A549 (cell line): ENCODE measurements around the gene ACVRL1. TPM values are rescaled to one million over a fixed set of nuclear protein-coding genes. Genes with fewer than 3 reads are reported as not detected.

ENCODE experiments used
- ATAC-seq, 2 experiments: fragments of 200-7000 bp in 1 of 2; fragments of >200 bp in 1 of 2; cut with Nextera tagmentation in 1 of 2; cut with Tn5 transposase in 1 of 2; 3 replicates each; pipeline versions ENCODE4 v1.8.0 to v1.9.1; 2018 to 2020; ENCODE audit warnings: mild to moderate bottlenecking in 1 of 2, moderate library complexity in 1 of 2
- CTCF ChIA-PET: fragments of 300-600 bp; sonication (Branson Sonifier 250); formaldehyde crosslinking; extraction: SDS; loops from one replicate; lab custom pipeline; 2021; ENCODE audit warnings: antibody characterized with exemption, inconsistent platforms; lab: Yijun Ruan, JAX
- POLR2A ChIA-PET: fragments of 350-600 bp; formaldehyde crosslinking; extraction: SDS; loops from one replicate; lab custom pipeline; 2021; ENCODE audit warnings: antibody characterized with exemption, inconsistent platforms; lab: Yijun Ruan, JAX
- DNase-seq, 2 experiments: peaks; one replicate each; pipeline versions ENCODE4 v3.0.0 to v3.0.0-alpha.2; 2011 to 2016; ENCODE audit warnings: low read depth in 1 of 2, low spot score in 1 of 2
- FAIRE-seq: peaks from 2 replicates; lab custom pipeline; 2011; peaks lifted over from hg19 to GRCh38; lab: Jason Lieb, UNC
- H3K27ac ChIP-seq, 2 experiments: fragments of >200 bp; sonication (Bioruptor Twin); formaldehyde crosslinking; 3 replicates each; pipeline ENCODE4 v1.5.1; 2016 to 2017
- H3K4me1 ChIP-seq: fragments of >200 bp; sonication (Bioruptor Twin); formaldehyde crosslinking; 3 replicates; pipeline ENCODE4 v1.6.1; 2016
- H3K4me2 ChIP-seq: fragments of >200 bp; sonication (Bioruptor Twin); formaldehyde crosslinking; 3 replicates; pipeline ENCODE4 v1.6.1; 2016
- H3K4me3 ChIP-seq: fragments of >200 bp; sonication (Bioruptor Twin); formaldehyde crosslinking; 3 replicates; pipeline ENCODE4 v1.5.1; 2016
- H3K9me3 ChIP-seq: fragments of >200 bp; sonication (Bioruptor Twin); formaldehyde crosslinking; 3 replicates; pipeline ENCODE4 v1.6.1; 2016
- BHLHE40 ChIP-seq: IDR thresholded peaks from 2 replicates; pipeline ENCODE4 v1.6.1; 2012; ENCODE audit warnings: low read depth, low read length, inconsistent platforms
- CBX8 ChIP-seq: fragments of 200-600 bp; sonication (generic); IDR thresholded peaks from 2 replicates; pipeline ENCODE4 v1.6.1; 2016
- CHD4 ChIP-seq: fragments of 200-600 bp; sonication (generic); IDR thresholded peaks from 2 replicates; pipeline ENCODE4 v1.6.1; 2016; ENCODE audit warnings: antibody characterized with exemption, mild to moderate bottlenecking, borderline replicate concordance
- EHF ChIP-seq: fragments of 250-450 bp; sonication (Bioruptor Pico); IDR thresholded peaks from 2 replicates; pipeline ENCODE4 v1.5.0; 2020; ENCODE audit warnings: mild to moderate bottlenecking
- EHMT2 ChIP-seq: fragments of 200-600 bp; sonication (generic); IDR thresholded peaks from 2 replicates; pipeline ENCODE4 v1.6.1; 2016; ENCODE audit warnings: antibody characterized with exemption, low read depth, mild to moderate bottlenecking, moderate library complexity
- FOSL2 ChIP-seq, 2 experiments: fragments of 450-650 bp in 1 of 2; fragments of >200 bp in 1 of 2; sonication (Bioruptor Twin) in 1 of 2; formaldehyde crosslinking; IDR thresholded peaks; 2 replicates each; pipeline versions ENCODE4 v1.5.0 to v1.6.1; 2016 to 2020; ENCODE audit warnings: mild to moderate bottlenecking in 1 of 2, moderate library complexity in 1 of 2
- HDAC2 ChIP-seq: fragments of 200-600 bp; sonication (generic); IDR thresholded peaks from 2 replicates; pipeline ENCODE4 v1.6.1; 2016
- HOXB13 ChIP-seq: fragments of 250-450 bp; sonication (Bioruptor Pico); IDR thresholded peaks from 2 replicates; pipeline ENCODE4 v1.5.0; 2020; ENCODE audit warnings: low read depth, mild to moderate bottlenecking, moderate library complexity
- JUNB ChIP-seq: fragments of >200 bp; sonication (Bioruptor Twin); formaldehyde crosslinking; IDR thresholded peaks from 2 replicates; pipeline ENCODE4 v1.6.1; 2016
- NPAS2 ChIP-seq: fragments of 250-450 bp; sonication (Bioruptor Pico); IDR thresholded peaks from 2 replicates; pipeline ENCODE4 v1.8.0; 2022; ENCODE audit warnings: mild to moderate bottlenecking, moderate library complexity, borderline replicate concordance
- RARB ChIP-seq: fragments of 250-450 bp; sonication (Bioruptor Pico); IDR thresholded peaks from 2 replicates; pipeline ENCODE4 v1.8.0; 2021; ENCODE audit warnings: mild to moderate bottlenecking, moderate library complexity
- RFX5 ChIP-seq: fragments of 450-650 bp; IDR thresholded peaks from 2 replicates; pipeline ENCODE4 v1.7.1; 2014; ENCODE audit warnings: antibody characterized with exemption, mild to moderate bottlenecking, moderate library complexity
- SREBF2 ChIP-seq: fragments of 450-650 bp; IDR thresholded peaks from 2 replicates; pipeline ENCODE4 v1.6.1; 2014; ENCODE audit warnings: mild to moderate bottlenecking, moderate library complexity
- ZC3H11A ChIP-seq: fragments of 450-650 bp; IDR thresholded peaks from 2 replicates; pipeline ENCODE4 v1.6.1; 2014; ENCODE audit warnings: antibody characterized with exemption, mild to moderate bottlenecking
- ZFP36 ChIP-seq: fragments of 450-650 bp; IDR thresholded peaks from 2 replicates; pipeline ENCODE4 v1.6.1; 2014; ENCODE audit warnings: borderline replicate concordance; ENCODE audit not compliant: partially characterized antibody
- ZSCAN20 ChIP-seq: fragments of 250-450 bp; sonication (Bioruptor Pico); IDR thresholded peaks from 2 replicates; pipeline ENCODE4 v1.8.0; 2022; ENCODE audit warnings: mild to moderate bottlenecking, moderate library complexity
- WGBS: methylation state at CpG from one replicate; pipeline ENCODE4 v1.1.6; 2017; ENCODE audit errors: missing lambda C conversion rate; 5-methylcytosine and 5-hydroxymethylcytosine counted together
- polyA plus RNA-seq, 4 experiments: library from polyadenylated mRNA; depleted of rRNA in 3 of 4; stranded (reverse); fragments of >200 nt; fragmentation: RNase III in 1 of 4; extraction: RNeasy Plus Mini Kit Qiagen cat#74134 plus additional on column Dnase treatment in 1 of 4; gene quantifications; 2 replicates in 3 of 4; 3 replicates in 1 of 4; pipeline ENCODE4 v1.2.3, GENCODE V29; 2011 to 2017
- TF ChIP-seq, protein P1 (sequence below): IDR thresholded peaks from 2 replicates; pipeline ENCODE4 v1.6.1; 2012
- TF ChIP-seq, protein P2 (sequence below): fragments of 450-650 bp; IDR thresholded peaks from 2 replicates; pipeline ENCODE4 v1.6.1; 2014; ENCODE audit warnings: antibody characterized with exemption
- TF ChIP-seq, protein P3 (sequence below): fragments of 250-450 bp; sonication (Bioruptor Pico); IDR thresholded peaks from 2 replicates; pipeline ENCODE4 v1.5.0; 2020; ENCODE audit warnings: low read depth, mild to moderate bottlenecking, moderate library complexity
- TF ChIP-seq, protein P4 (sequence below): fragments of 250-450 bp; sonication (Bioruptor Pico); IDR thresholded peaks from 2 replicates; pipeline ENCODE4 v1.5.0; 2021; ENCODE audit warnings: mild to moderate bottlenecking, moderate library complexity, borderline replicate concordance
- TF ChIP-seq, protein P5 (sequence below): IDR thresholded peaks from 2 replicates; pipeline ENCODE4 v1.6.1; 2012
- TF ChIP-seq, protein P6 (sequence below): fragments of >200 bp; sonication (Bioruptor Twin); formaldehyde crosslinking; IDR thresholded peaks from 2 replicates; pipeline ENCODE4 v1.6.1; 2016

The ACVRL1 gene
- polyA plus RNA-seq, 2 of the 4 experiments (the other 2 are of a cell fraction): 0.03 TPM; not detected in 1

DNA sequence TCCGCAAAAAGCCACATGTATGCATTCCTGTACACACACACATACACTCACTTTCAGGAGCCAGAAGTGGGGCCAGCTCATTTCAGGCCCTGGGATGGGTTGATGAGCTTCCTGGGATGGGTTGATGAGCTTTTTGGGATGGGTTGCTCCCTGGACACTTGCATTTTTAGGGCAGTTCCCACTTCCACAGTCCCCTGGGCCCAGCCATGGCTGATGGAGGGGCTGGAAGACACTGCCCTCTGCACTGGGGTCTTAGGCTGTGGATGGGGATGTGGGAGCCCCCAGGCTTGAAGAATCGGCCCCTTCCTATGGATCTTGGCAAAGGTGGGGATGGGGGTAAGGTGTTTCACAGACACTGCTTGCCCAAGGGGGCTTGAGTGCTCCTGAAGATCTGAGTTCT, 12.7 kb downstream of the ACVRL1 start:
- ChIA-PET CTCF (interaction anchor here (1.0 to 5.2 kb wide), 2 partner anchors 30 to 102 kb away, joined by 3 to 34 read pairs; partner anchors contain the start of gene ANKRD33), POLR2A (no interaction called here)
- Histone ChIP-seq H3K4me3 (no peak overlapping the region), H3K27ac (no peak overlapping the region), H3K4me1 (peaks cover 7% of the 10 kb centered on the region; the same call in 2 of the 3 replicates), H3K4me2 (no peak overlapping the region), H3K9me3 (no peaks in the 10 kb centered on the region)
- WGBS: 47% methylated on average over 2 of the region's 2 CpGs
- FAIRE-seq (no peak), DNase-seq (no peak), ATAC-seq (no peak)
- TF ChIP-seq JUNB (no peak), SREBF2 (no peak), ZSCAN20 (CRISPR knock-in tag) (no peak), NPAS2 (CRISPR knock-in tag) (no peak), HOXB13 (CRISPR knock-in tag) (no peak), BHLHE40 (no peak), FOSL2 (IDR thresholded peaks at IDR 0.05) (no peak), FOSL2 (CRISPR knock-in tag; IDR thresholded peaks at IDR 0.05) (no peak), EHMT2 (no peak), CBX8 (no peak), HDAC2 (no peak), RARB (no peak), ZC3H11A (no peak), CHD4 (no peak)
- TF ChIP-seq, protein P1, sequence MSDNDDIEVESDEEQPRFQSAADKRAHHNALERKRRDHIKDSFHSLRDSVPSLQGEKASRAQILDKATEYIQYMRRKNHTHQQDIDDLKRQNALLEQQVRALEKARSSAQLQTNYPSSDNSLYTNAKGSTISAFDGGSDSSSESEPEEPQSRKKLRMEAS: no peak
- TF ChIP-seq, protein P2, sequence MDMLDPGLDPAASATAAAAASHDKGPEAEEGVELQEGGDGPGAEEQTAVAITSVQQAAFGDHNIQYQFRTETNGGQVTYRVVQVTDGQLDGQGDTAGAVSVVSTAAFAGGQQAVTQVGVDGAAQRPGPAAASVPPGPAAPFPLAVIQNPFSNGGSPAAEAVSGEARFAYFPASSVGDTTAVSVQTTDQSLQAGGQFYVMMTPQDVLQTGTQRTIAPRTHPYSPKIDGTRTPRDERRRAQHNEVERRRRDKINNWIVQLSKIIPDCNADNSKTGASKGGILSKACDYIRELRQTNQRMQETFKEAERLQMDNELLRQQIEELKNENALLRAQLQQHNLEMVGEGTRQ: no peak
- TF ChIP-seq, protein P3, sequence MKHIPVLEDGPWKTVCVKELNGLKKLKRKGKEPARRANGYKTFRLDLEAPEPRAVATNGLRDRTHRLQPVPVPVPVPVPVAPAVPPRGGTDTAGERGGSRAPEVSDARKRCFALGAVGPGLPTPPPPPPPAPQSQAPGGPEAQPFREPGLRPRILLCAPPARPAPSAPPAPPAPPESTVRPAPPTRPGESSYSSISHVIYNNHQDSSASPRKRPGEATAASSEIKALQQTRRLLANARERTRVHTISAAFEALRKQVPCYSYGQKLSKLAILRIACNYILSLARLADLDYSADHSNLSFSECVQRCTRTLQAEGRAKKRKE (CRISPR knock-in tag): no peak
- TF ChIP-seq, protein P4, sequence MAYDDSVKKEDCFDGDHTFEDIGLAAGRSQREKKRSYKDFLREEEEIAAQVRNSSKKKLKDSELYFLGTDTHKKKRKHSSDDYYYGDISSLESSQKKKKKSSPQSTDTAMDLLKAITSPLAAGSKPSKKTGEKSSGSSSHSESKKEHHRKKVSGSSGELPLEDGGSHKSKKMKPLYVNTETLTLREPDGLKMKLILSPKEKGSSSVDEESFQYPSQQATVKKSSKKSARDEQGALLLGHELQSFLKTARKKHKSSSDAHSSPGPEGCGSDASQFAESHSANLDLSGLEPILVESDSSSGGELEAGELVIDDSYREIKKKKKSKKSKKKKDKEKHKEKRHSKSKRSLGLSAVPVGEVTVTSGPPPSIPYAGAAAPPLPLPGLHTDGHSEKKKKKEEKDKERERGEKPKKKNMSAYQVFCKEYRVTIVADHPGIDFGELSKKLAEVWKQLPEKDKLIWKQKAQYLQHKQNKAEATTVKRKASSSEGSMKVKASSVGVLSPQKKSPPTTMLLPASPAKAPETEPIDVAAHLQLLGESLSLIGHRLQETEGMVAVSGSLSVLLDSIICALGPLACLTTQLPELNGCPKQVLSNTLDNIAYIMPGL (CRISPR knock-in tag): no peak
- TF ChIP-seq, protein P5, sequence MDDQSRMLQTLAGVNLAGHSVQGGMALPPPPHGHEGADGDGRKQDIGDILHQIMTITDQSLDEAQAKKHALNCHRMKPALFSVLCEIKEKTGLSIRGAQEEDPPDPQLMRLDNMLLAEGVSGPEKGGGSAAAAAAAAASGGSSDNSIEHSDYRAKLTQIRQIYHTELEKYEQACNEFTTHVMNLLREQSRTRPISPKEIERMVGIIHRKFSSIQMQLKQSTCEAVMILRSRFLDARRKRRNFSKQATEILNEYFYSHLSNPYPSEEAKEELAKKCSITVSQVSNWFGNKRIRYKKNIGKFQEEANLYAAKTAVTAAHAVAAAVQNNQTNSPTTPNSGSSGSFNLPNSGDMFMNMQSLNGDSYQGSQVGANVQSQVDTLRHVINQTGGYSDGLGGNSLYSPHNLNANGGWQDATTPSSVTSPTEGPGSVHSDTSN: no peak

DNA sequence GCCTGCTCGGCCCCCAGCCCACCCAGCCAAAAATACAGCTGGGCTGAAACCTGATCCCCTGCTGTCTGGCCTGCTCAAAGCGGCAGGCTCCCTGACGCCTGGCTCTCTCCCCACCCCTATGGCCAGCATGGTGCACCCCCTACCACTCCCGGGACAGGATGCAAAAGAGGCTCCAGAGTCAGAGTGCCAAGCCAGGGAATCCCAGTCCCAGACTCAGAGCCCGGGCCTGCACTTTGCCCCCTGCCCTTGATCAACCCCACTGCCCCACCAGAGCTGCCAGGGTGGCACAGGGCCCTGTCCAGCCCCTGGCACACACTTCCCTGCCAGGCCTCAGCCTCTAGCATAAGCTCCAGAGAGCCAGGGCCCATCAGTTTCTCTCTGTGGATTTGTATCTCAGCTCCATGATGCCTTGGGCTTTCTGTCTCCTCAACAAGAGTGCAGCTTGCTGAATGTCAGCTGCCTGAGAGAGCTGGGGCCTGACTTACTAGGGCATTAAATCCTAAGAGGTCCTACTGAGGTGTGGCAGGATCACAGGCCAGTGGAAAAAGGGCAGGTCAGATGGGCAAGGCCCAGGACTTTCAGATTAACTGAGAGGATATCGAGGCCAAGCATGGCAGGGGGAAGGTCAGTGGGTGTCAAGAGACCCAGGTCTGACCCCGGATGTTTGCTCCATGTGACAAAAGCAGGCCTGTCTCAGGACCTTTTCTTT, 13.9 kb downstream of the ACVRL1 start:
- Histone ChIP-seq H3K4me1 (peaks cover 7% of the 10 kb centered on the region; the same call in 2 of the 3 replicates), H3K4me2 (no peak overlapping the region), H3K9me3 (no peaks in the 10 kb centered on the region), H3K4me3 (no peak overlapping the region), H3K27ac (no peak overlapping the region)
- WGBS: 72% methylated on average over 6 of the region's 7 CpGs
- ATAC-seq: no peak
- TF ChIP-seq EHF (CRISPR knock-in tag) (no peak), ZFP36 (no peak), RFX5 (no peak)
- TF ChIP-seq, protein P2: no peak
- TF ChIP-seq, protein P6, sequence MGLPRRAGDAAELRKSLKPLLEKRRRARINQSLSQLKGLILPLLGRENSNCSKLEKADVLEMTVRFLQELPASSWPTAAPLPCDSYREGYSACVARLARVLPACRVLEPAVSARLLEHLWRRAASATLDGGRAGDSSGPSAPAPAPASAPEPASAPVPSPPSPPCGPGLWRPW: no peak
- CTCF ChIA-PET: interaction anchor here (0.6 to 5.2 kb wide), 8 partner anchors 14 to 100 kb away, joined by 3 to 69 read pairs (median 20); partner anchors contain the start of genes ACVRL1 and ANKRD33
- DNase-seq: no peak
- POLR2A ChIA-PET: no interaction called here
- FAIRE-seq: no peak
